ENCODE measurements around the gene PYGM.

Gene PYGM

DNA sequence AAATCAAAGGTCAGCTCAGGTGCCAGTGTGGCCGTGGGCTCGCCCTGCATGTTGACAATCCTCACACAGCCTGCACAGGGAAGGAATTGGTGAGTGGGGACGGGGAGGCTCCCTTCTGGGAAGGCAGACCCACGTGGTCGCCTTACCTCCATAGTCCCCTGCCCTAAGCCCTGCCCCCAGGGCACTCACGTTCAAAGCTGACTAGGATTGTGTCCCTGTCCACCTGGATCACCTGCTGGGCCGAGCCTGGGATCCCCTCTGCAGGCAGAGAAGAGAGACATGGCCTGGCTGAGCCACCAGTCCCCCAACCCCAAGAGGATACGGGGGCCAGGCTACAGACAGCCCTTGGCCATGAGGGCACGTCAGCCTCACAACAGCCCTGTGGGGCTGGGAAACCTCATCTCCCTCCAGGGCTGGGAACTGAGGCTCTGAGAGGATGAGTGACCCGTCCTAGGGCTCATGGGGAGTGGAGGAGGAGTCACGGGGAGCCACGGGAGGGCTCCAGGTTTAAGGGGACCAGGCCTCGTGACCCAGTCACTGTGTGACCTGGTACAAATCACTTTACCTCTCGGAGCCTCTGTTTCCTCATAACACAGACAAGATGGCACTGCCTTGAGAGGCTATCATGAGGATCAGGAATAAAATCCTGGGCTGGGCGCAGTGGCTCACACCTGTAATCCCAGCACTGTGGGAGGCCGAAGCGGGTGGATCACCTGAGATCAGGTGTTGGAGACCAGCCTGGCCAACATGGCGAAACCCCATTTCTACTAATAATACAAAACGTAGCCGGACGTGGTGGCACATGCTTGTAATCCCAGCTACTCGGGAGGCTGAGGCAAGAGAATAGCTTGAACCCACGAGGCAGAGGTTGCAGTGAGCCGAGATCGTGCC, 30.7 kb upstream of the PYGM start:
- no peak for DNase-seq

DNA sequence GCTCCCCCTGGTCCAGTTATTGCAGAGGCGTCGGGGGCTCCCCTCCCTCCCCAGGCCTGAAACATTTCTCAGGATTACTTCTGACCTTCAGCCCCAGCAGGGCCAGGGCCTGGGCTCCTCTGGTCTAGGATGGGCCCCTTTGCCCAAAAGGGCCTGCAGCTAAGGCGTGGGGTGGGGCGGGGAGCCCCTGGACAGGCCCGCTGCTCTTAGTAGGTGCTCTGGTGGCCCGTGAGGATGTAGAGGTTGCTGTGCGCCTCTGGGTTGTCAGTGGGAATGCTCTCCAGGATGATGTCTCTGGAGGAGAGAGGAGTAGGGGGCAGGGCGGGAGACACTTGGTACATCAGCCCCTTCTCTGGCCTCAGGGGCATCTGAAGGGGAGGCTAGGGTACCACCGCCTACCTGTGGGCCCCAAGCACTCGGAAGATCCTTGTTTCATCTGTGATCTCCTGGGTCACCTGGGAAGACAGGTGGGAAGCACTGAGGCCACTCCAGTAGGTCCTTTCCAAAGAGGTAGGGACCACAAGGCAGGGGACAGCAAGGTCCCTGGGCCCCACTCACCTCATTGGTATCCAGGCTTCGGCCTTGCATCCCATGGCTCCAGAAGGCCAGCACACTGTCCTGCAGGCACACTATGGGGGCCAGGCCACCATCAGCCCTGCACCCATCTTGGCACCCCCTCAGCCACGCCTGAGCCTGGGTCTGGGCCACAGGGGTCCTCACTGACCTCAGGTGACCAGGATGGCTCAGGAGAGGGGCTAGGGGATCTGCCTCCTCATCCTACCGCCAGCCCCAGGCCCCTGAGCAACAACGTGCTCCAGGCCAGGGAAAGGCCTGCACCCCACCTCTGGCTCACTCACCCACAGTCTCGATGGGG, 29.8 kb upstream of the PYGM start:
- no peak for DNase-seq

DNA sequence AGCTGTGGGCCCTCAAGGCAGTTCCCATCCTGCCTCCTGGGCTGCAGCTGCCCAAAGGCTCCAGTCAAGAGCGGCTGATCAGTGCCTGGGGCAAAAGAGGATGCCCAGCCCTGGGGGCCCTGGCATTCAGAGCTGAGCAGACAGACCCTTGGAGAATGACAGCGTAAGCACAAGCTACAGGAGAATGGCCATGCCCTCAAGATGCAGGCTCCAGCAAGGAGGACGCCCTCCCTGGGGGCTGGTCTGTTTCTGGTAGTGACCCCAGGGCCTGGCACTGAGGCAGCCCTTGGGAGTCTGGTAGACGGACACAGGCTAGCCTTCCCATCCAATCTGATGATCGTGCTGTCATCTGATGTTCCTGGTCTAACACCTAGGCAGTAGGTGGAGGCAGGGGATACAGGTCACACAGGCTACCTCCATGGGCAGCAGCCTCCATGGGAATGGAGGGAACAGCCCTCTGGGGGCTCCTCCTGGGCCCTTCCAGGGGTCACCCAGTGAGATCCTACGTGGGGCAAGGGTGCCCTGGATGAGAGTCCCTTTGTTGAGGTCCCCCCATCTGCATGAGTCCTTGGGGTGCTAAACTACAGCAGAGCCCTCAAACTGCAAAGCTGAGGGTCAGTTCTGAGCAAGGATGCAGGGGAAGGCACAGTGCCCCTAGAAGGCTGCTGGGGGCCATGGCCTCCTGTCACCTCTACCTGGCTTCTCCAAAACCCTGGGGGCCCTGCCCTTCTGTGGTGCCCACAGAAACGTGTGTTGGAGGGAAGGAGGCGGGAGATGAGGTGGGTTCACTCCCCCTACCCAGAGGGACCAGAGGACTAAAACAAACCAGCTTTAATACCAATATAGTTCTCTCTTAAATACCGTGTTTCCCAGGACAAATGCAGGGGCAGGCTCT, 28.8 kb upstream of the PYGM start:
- no peak for DNase-seq

DNA sequence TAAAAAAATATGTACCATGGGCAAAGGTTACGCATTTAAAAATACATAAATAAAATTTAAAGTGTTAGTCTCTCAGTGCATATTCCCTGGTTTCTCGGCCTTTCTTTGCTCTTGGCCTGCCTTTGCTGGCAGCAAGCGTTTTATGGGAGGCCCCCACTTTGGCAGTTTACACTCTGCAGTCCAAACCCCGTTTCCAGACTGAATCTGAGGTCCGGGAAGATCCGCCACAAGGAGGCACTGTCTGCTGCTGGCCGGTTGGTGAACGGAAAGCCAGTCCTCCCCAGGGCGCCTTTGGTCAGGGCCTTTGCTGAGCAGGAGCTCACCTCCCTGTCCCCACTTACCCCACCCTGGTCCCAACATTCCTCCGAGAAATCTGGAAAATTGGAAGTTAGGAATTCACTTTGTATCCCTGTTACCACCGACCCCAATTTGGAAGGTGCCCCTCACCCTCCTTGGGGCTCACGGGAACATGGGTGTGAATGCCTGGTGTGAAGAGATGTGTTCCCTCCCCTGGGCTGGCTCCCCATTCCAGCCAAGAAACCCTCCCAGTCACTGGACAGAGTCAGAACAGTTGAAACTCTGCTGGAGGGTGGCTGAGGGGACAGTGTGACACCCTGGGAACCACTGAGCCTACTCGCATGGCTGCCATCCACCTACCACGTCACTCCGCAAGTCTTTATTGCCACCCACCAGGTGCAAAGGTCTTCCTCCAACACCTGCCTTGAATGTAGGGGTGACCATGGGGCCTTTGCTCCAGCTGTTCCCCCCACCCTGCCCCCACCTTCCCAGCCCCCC, 27.9 kb upstream of the PYGM start:
- peak; percentile 75 for DNase-seq

DNA sequence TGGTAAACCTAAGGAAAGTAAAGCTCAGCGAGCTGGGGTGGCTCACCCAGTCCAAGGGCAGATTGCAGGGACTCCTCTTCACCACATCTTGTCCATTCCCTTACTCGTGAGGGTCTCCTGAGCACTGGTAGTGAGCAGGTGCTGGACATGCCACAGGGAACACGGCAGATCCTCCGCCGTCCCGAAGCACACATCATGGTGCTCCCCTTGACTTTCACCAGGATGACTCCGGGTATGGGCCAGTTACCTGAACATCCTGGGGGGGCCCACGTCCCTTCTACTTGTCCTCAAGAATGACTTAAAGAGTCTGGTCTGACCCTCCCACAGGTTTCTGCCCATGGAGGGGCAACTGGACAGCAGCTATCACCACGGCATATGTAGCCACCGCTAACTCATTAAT, 26.5 kb upstream of the PYGM start:
- no peak for DNase-seq

DNA sequence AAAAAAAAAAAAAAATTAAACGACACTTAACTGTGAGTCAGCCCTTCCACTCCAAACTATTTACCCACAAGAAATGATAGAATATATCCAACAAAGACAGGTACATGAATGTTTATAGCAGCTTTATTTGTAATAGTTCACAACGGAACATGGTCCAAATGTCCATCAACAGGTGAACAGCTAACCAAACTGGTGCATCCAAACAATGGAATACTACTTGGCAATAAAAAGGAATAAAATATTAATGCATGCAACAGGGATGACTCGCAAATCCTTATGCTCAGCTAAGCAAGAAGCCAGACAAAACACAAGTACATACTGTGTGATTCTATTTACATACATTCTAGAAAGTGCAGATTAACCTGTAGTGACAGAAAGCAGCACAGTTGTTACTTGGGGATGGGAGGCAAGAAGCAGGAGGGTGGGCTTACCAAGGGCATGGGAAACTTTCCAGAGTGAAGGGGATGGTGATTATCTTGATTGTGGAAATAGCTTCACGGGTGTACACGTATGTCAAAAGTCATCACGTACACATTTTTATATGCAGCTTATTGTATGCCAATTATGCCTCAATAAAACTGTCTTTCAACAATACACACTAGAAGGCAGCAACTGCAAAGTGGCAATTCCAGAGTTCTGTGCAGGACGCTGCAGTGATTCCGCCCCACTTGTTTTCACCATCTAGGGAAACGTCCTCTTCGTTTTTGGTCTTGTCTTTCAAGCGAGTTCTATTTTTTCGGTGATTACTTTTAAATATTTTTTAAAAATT, 25.2 kb upstream of the PYGM start:
- no peak for DNase-seq

DNA sequence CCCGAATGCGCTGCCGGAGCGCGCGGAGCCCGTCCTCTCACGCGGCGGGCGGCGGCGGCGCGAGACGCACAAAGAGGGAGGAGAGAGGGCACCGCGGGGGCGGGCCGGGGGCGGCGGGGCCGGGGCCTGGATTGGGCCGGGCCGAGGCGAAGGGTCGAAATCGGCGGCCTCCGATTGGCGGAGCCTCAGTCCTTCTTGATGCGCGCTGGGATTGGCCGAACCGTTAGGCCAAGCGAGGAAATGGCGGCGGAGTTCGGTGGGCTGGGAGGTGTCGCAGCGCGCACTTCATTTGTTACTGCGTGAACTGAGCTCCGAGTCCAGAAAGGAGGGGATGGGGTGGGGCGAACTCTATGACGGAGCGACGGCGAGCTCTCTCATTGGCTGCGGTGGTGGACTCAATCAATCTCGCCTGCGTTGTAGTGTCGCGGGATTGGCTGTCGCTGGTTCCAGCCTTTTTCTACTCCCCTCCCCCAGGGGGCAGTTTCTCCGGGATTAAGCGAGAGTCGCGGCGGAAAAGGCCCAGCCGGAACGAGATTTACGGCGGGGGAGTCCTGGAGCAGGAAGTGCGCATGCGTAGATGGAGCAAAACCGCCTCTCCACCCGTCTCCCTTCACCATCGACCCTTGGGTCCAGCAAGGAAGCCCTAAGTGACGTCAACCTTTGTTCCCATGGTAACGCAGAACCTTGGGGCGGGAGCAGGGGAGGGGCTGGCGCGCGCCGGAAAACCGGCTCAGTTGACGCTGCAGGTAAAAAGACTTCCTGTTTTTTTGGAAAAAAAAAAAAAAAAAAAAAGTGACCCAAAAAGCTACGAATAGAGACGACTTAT, 18.9 kb upstream of the PYGM start, which contains the start of gene SF1:
Gene SF1, minus strand, starts transcription at position 70 of the 826 bp plus-strand sequence. CDS start 150 bp downstream, outside the sequence.
- peak; percentile 100 for DNase-seq

DNA sequence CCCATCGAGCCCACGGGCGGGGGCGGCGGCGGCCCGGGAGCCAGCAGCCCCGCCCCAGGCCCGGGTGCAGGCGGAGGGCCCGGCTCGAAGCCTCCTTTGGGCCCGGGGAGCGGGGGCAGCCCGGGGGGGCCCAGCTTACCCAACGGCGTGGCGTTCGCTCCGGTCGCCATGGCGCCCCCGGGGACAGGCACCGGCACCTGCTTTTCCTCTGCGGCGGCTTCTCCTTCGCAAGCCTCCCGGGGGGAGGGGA, 18.4 kb upstream of the PYGM start:
- no peak for DNase-seq

DNA sequence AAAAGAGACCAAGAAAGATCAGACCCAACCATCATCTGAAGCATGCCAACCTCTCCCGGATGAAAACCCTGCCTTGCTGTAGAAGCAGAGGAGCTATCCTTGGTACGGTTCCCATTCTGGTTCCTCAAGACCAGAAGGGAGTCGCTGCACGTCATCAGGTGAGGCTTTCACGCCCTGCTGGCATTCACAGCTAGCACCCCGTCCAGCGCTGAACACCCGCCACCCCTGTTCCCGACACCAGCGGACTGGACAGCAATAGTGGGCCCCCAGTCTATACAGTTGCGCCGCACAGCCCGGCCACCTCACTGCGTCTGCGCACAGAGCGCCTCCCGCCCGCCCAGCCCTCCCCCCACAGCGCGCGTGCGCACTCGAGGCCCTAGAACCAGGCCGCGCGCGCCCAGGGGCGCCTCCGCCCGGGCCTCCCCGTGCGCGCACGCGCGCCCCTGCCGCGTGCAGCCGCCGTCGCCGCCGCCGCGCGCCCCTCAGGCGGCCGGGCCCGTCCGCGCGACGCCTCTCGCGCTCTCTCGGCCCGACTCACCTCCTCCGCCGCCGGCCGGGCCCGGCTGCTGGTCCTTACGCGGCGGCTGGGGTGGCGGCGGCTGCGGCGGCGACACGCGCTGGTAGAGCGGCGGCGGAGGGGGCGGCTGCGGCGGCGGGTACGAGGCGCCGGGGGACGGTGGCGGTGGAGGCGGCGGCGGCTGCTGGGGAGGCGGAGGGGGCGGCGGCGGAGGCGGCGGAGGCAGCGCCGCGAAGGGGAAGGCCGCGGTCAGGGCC, 17.9 kb upstream of the PYGM start:
- DNase-seq = peak; percentile 86

DNA sequence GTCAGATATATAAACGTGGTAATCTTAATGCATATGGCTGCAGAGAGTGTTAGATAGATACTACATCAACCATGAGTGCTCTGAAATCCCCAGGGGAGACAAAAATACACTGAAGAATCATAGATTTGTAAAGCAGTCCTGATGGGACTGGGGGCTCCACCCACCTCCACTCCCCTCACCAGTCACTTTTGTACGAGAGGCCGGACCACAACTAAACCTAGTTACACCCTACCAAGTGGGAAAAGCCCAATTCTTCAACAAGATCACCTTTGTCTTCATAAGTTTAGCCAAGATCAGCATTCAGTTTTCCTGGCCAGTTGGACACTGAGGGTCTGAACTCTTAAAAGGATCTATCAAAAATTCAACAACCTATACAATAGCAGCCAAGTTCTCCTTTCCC, 17.1 kb upstream of the PYGM start:
- DNase-seq = no peak

DNA sequence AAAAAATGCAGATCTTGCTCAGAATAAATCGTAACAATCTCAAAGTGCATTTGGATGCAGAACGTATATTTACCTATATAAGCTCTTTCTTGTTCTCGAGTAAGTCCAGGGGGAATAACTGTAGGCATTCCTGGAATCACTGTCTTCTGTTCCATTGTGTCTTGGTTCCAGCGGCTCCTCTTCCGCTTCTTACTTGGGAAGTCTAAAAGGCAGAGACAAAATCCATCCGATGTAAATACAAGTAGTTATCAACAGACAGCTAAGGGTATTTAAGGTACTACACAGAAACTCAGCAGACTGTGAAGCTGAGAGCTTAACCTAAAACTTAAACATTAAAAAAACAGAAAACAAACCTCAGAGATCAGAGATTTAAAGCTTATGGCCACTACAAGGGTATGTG, 16.7 kb upstream of the PYGM start:
- no peak for DNase-seq

DNA sequence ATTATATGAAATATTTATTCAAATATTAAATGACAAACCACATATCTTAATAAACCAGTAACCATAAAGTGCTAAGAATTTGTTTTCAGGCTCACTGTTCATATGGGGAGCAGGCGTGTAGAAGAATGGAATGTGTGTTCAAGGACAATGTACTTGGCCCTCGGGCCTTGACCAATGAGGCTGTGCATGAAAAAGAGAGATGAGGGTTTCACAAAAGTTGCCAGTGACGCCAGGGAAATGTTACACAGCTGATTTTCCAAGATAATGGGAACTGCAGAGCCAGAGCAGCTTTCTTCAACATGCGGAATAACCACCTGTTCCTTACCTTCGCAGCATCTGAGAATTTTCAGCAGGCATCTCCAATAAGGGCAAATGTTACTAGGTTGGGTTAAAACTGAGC, 14.4 kb upstream of the PYGM start:
- no peak for DNase-seq

DNA sequence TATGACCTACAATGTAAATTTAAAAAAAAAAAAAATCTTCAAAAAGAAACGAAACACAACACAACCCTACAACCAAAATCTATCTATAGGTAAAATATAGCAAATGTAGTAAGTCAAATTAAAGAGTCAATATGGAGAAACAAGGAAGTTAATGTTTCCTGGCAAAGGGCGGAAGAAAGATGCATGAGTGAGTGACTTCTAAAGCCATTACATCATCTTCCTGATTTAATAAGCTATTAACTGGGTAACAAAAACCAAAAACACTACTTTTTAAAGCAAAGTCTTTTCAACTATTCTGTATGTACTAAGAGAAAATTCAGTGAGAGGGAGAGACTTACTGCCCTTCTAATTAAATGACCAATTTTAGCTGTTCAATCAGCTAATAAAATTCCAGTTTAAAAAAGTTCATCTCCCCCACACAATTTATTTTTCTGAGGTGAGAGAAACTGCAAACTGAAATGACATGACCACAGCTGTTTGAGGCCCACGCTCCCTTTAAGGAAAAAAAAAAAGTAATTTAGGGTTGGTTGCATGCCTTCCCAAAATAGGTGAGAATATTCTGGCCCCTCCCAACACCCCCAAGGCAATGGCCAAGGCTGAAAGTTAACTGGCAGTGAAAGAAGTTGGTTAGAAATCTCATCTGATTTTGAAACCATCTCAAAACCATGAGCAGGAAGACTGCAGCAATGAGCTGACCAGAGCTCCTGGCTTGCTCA, 12.7 kb upstream of the PYGM start:
- DNase-seq = no peak

DNA sequence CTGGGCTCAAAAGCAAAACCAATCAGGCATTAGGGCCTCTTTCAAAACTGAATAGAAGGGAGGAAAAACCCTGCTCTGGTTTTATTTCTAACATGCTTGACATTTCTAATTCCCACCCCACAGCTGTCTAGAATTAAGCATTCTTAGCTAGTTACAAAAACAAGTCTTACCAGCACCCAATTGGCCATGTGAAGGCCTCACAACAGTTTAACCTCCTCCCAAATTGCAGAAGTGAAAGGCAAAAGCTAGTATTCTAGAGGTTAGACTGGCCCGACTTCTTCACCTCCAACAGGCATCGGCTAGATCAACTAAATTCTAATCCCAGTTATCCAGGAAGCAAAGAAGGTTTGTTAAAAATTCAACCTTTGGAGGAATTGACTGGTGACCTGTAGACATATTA, 12.1 kb upstream of the PYGM start:
- no peak for DNase-seq

DNA sequence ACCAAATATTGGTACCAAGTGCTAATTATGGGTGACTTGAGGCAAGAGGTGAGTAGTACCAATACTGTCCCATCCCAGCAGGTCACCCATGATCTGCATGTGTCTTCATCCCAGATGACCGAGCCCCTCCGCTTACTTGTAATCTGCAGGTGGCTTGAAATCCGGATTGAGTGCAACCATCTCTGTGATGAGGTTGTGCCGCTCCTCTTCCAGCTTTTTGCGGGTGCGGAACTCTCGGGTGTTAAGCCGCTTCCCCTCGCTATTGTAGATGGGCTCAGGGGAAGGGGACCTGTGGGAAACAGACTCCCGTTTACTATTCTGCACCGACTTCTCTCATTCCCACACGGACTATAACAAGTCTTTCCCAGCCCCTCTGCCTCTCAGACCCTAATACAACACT, 10.3 kb upstream of the PYGM start:
- DNase-seq = no peak

DNA sequence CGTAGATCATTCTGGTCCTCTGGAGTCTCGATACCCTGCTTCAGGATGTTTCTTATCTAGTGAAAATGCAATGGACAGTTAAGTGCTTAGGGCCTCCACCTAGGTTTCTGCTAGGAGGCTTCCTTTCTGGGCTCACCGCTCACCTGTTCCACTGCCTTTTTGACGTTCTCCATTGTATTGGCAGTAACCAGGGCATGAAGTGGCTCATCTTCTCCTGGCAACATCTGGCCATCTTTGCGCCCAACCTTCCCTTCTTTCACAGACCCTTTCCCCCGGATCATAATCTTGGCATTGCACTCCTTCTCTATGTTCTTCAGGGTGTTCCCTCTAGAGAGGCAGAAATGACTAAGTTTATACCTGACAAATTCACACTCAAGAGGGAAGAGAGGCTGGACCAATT, 9.5 kb upstream of the PYGM start:
- DNase-seq = no peak

DNA sequence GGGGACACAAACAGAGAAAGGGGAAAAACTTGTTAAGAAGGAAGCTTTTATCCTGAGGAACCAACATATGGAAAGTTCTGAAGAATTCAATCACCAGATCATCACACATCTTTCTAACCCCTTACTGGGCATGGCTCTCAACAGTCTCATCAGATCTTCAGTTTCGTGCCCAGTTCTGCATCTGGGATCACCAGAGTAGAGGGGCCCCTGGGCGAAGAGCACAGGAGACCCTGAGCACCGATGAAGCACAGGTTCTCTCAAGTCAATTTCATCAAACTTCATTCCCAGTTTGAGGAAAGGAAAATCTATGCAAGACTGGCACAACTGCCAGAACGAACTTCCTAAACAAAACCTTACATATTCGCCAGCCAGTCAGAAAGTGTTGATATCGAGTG, 8.5 kb upstream of the PYGM start:
- no peak for DNase-seq

DNA sequence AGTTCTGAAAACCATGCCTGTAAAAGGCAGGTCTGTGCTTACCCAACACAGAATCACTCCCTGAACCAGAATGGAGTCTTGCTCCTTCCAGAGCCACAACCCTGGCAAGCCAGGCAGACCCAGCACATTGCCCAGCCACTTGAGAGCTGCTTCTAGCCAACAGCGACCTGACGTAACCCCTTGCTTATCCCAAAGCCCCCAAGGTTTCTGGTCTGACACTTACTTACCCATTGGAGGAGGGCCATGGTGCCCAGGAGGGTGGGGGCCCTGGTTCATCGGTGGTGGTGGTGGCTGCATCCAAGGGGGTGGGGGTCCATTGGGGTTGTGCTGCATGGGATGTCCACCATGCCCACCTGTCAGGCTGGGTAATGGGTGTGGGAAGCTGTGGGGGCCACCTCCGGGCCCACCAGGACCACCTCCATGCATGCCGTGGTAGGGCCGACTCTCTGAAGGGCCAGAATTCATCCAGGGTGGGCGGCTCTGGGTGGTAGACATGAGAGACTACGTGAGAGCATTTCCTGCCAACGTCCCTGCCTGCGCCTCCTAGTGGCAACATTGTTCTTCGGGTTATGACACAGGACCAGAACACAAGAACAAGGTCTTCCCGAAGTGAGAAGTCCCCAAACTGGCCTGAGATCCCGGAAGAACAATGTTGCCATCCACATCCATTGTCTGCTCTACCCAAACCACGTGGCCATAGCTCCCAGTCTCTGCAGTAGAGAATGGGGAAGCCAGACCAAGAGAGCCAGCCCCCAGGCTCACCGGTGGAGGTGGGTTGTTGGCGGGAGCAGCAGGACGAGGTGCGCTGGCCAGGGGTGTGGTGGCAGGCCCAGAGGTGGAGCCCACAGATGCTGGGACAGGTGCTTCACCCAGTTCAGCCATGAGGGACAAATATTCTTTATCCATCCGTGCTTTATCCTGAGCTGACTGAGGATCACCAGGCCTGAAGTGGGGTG, 7.8 kb upstream of the PYGM start:
- DNase-seq = peak; percentile 60
